Kasumi-1 (cell line): Measurements from ENCODE around the gene RPS26.
"Not testable (repeated sequence)": the region's sequence is repeated elsewhere in the genome, so short reads cannot be mapped to it uniquely, and the experiment has no call there.

Experiments
- DNase-seq, 2 experiments: peaks; one replicate each; lab custom pipeline; 2025; lab: John Stamatoyannopoulos, UW

Gene RPS26

GRCh38 chr12:56021889-56022497 is 19.7 kb upstream of the RPS26 start:
- DNase-seq, result no peak

GRCh38 chr12:56028511-56029165 is 13.1 kb upstream of the RPS26 start:
- no peak for DNase-seq

DNA sequence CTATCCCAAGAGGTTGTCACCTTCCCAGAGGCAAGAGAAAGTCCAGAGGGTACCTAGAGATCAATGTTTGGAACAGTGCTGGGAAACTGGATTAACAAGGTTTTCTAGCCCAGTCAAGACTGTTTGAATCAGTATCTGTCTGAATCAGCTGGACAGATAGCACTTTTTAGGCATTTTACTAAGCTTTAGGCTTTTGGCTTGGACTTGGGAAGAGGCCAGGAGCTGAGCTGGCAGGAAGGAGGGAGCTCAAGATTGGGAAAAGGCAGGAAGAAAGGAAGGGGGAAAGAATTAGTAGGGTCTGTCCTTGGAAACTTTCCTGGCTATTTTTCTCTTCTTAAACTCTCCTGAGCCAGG is 12.6 kb upstream of the RPS26 start:
- no peak for DNase-seq

DNA sequence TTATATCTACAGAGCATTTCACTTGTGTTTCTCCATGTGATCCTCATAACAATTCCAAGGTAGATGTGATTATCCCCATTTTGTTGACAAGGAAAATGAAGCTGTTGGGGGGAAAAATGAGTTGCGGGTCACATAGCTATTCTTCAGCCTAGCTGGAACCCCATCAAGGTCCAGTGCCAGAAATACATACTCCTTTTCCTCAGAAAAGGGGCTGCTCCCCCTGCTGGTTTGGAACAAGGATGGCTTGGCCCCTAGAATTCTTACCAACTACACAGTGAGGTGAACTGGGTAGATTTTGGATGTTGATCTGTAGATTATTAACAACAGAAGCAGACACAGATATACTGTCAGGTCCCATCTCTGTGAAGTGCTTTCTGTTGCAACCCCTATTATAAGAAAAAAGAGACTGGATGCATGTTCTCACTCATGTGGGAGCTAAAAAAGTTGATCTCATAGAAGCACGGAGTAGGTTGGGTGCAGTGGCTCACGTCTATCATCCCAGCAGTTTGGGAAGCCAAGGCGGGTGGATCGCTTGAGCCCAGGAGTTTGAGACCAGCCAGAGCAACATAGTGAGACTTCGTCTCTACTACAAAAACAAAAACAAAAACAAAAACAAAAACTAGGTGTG is 11.9 kb upstream of the RPS26 start:
- DNase-seq, result peak; percentile 73 to 88

DNA sequence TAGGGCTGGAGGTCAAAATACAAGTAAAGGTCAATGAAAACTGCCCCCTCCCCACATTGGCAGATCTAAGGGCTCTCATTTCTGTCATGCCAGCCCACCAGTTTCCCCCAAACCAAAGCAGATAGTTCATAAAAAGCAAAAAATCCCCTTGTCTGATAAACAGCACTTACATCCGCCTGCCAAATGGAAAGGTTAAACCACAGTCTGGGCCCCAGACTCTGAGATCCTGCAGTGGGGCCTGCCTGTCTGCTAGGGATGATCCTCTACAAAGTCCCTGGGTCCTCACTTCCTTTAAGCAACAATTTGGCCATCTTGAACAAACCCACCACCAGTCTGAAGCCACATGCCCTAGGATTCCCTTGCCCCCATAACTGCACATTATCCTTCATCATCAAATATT is 9.7 kb upstream of the RPS26 start:
- DNase-seq, result no peak

GRCh38 chr12:56034586-56035332 is 7.0 kb upstream of the RPS26 start:
- no peak for DNase-seq

DNA sequence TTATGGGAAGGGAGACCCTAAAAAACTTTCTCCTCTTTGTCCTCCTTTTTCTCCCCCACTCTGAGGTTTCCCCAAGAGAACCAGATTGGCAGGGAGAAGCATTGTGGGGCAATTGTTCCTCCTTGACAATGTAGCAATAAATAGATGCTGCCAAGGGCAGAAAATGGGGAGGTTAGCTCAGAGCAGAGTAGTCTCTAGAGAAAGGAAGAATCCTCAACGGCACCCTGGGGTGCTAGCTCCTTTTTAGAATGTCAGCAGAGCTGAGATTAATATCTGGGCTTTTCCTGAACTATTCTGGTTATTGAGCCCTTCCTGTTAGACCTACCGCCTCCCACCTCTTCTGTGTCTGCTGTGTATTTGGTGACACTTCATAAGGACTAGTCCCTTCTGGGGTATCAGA is 4.6 kb upstream of the RPS26 start:
- DNase-seq, result no peak

DNA sequence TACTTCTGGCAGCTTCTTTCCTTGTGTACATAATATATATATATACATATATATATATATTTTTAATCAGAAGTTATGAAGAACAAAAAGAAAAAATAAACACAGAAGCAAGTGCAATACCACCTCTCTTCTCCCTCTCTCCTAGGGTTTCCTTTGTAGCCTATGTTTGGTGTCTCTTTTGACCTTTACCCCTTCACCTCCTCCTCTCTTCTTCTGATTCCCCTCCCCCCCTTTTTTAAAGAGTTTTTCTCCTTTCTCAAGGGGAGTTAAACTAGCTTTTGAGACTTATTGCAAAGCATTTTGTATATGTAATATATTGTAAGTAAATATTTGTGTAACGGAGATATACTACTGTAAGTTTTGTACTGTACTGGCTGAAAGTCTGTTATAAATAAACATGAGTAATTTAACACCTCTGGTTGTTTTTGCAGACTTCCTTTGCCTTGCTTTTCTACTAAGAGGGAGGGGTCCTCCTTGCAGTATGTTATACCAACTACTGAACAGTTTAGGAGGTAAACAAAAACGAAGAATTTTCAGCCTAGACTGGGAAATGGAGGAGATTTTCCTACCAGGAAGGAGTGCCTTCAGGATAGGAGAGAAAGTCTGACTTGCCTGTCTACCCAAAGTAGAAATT is 3.6 kb upstream of the RPS26 start:
- DNase-seq, result no peak

GRCh38 chr12:56040151-56040550 is 1.6 kb upstream of the RPS26 start:
- no peak for DNase-seq

GRCh38 chr12:56040963-56041551 is 661 bp upstream of the RPS26 start:
- DNase-seq, result no peak

DNA sequence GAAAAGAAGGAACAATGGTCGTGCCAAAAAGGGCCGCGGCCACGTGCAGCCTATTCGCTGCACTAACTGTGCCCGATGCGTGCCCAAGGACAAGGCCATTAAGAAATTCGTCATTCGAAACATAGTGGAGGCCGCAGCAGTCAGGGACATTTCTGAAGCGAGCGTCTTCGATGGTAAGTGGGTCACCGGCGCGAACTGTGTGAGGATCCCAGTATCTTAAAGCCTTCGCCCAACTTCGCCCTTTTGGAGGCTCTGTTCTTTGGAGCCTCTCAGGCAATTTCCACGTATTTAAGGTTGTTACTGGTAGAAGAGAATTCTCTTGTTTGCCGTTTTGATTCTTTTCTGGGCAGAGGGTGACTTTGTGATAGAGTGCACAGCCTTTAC is 704 bp downstream of the RPS26 start:
- DNase-seq, result not testable (repeated sequence)

- no peak for DNase-seq
Measured at GRCh38 chr12:56042843-56043242, 1.1 kb downstream of the RPS26 start.

- no peak for DNase-seq
Measured at GRCh38 chr12:56046027-56046780, 4.5 kb downstream of the RPS26 start.

GRCh38 chr12:56053407-56053893 is 11.7 kb downstream of the RPS26 start:
- no peak for DNase-seq

DNA sequence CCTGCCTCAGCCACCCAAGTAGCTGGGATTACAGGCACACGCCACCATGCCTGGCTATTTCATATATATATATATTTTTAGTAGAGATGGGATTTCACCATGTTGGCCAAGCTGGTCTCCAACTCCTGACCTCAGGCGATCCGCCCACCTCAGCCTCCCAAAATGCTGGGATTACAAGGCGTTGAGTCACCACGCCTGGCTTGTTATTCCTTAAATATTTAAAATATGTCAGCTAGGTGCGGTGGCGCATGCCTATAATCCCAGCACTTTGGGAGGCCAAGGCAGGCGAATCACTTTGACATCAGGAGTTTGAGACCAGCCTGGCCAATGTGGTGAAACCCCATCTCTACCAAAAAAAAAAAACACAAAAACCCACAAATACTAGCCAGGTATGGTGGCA is 18.2 kb downstream of the RPS26 start:
- not testable (repeated sequence) for DNase-seq

DNA sequence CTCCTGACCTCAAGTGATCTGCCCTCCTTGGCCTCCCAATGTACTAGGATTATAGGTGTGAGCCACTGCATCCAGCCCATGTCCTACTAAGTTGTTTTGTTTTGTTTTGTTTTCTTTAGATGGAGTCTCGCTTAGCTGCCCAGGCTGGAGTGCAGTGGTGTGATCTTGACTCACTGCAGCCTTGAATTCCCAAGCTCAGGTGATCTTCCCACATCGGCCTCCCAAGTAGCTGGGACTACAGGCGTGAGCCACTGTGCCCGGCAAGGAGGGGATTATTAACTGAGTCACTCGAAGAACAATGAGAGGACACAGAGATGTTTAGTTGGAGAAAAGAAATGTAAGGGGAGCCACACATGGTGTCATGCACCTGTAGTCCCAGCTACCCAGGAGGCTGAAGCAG is 20.3 kb downstream of the RPS26 start:
- DNase-seq, result no peak

DNA sequence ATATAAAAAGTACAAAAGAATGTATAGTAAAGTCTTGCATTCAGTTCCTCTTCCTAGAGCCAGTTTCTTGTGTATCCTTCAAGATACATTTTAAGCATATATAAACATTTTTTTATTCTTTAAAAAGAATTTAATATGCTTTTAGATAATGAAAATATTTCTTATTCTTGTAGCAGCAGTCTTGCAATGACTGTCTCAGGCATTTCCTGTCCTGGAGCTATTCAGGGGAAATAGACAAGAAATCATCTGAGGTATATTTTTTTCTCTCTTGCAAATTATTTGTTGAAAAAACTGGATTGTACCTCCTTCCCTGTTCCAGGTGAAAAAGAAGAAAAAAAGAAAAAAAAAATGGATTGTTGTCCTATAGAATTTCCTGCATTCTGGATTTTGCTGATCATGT is 21.3 kb downstream of the RPS26 start:
- DNase-seq, result no peak

GRCh38 chr12:56071648-56072047 is 29.9 kb downstream of the RPS26 start:
- no peak for DNase-seq

DNA sequence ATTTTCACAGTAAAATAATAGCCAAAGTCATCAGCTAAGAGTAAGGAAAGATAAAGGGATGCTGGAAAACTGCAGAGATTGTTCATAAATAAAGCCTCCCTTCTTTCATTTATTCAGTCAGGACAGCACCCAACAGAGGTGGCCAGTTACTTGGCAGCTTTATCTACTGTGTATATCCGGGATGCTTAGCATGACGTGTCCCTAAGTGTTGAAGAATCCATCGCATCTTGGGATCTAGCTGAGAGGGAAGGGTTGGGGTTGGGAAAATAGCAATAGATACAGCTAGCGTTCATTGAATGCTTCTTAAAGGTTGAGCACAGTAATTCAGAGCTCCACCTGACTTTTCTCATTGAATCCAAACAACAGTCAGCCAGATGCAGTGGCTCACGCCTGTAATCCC is 32.7 kb downstream of the RPS26 start:
- DNase-seq, result no peak

GRCh38 chr12:56077966-56078365 is 36.2 kb downstream of the RPS26 start:
- DNase-seq, result not testable (repeated sequence)

GRCh38 chr12:56078427-56078826 is 36.7 kb downstream of the RPS26 start:
- no peak for DNase-seq
